ENCODE results near the gene MAP3K7CL. TPM values are rescaled to one million over a fixed set of nuclear protein-coding genes. Genes with fewer than 3 reads are reported as not detected.

The MAP3K7CL gene
- total RNA-seq, 1 donor from 2014 or later: 1.2 TPM

DNA sequence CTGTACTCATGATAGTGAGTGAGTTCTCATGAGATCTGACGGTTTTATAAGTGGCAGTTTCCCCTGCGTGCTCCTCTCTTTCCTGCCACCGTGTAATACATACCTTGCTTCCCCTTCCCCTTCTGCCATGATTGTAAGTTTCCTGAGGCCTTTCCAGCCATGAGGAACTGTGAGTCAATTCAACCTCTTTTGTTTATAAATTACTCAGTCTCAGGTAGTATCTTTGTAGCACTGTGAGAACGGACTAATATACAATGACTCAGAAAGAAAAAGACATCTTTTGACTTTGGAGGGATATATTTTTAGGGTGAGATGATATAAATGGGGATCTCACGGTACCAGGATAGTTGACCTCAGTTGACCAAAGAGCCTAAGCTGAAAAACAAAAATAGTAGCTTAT is 93.6 kb downstream of the MAP3K7CL start:
- no peak for DNase-seq (ENCODE audit: low spot score, unreplicated experiment)
- peaks cover 4% of the 10 kb centered on the region for H3K9me3 Mint-ChIP-seq (ENCODE audit: low read depth)
- H3K4me3 Mint-ChIP-seq (ENCODE audit: low read depth): no peak overlapping the region
- no peak overlapping the region for H3K27ac Mint-ChIP-seq
- no peaks in the 10 kb centered on the region for H3K27me3 Mint-ChIP-seq
- H3K4me1 Mint-ChIP-seq (ENCODE audit: low read depth): peaks cover 2% of the 10 kb centered on the region
- TF ChIP-seq, protein P1, sequence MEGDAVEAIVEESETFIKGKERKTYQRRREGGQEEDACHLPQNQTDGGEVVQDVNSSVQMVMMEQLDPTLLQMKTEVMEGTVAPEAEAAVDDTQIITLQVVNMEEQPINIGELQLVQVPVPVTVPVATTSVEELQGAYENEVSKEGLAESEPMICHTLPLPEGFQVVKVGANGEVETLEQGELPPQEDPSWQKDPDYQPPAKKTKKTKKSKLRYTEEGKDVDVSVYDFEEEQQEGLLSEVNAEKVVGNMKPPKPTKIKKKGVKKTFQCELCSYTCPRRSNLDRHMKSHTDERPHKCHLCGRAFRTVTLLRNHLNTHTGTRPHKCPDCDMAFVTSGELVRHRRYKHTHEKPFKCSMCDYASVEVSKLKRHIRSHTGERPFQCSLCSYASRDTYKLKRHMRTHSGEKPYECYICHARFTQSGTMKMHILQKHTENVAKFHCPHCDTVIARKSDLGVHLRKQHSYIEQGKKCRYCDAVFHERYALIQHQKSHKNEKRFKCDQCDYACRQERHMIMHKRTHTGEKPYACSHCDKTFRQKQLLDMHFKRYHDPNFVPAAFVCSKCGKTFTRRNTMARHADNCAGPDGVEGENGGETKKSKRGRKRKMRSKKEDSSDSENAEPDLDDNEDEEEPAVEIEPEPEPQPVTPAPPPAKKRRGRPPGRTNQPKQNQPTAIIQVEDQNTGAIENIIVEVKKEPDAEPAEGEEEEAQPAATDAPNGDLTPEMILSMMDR (IDR thresholded peaks at IDR 0.05; ENCODE audit: unreplicated experiment): no peak
- H3K36me3 Mint-ChIP-seq (ENCODE audit: insufficient read depth): no peaks in the 10 kb centered on the region

Other genes starting within 250 kb of the MAP3K7CL start
- 27.0 and 29.2 TPM in 2 replicates for gene LTN1, start 137.8 kb upstream of the MAP3K7CL start, total RNA-seq
- 9.3 TPM in 2 replicates for gene RWDD2B, start 111.3 kb upstream of the MAP3K7CL start, total RNA-seq
- gene USP16, start 106.0 kb upstream of the MAP3K7CL start, total RNA-seq: 32.5 and 33.9 TPM in 2 replicates
- 208 and 223 TPM in 2 replicates for gene CCT8, start 57.0 kb upstream of the MAP3K7CL start, total RNA-seq
- gene BACH1, start 168.3 kb downstream of the MAP3K7CL start, total RNA-seq: 83.2 and 95.5 TPM in 2 replicates